ENCODE results near the gene EPB41.

DNA sequence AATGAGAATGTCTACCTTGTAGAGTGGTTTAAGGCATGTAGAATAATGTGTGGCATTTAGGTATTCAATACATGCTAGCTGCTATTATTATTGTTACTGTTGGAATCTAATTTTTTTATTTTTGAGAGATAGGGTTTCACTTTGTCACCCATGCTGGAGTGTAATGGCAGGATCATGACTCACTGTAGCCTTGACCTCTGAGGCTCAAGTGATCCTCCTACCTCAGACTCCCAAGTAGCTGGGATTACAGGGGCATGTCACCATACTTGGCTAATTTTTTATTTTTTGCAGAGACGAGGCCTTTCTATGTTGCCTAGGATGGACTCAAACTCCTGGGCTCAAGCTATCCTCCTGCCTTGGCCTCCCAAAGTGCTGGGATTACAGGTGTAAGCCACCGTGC, 61.9 kb downstream of the EPB41 start:
- TF ChIP-seq, protein P1, sequence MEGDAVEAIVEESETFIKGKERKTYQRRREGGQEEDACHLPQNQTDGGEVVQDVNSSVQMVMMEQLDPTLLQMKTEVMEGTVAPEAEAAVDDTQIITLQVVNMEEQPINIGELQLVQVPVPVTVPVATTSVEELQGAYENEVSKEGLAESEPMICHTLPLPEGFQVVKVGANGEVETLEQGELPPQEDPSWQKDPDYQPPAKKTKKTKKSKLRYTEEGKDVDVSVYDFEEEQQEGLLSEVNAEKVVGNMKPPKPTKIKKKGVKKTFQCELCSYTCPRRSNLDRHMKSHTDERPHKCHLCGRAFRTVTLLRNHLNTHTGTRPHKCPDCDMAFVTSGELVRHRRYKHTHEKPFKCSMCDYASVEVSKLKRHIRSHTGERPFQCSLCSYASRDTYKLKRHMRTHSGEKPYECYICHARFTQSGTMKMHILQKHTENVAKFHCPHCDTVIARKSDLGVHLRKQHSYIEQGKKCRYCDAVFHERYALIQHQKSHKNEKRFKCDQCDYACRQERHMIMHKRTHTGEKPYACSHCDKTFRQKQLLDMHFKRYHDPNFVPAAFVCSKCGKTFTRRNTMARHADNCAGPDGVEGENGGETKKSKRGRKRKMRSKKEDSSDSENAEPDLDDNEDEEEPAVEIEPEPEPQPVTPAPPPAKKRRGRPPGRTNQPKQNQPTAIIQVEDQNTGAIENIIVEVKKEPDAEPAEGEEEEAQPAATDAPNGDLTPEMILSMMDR (conservative IDR thresholded peaks at IDR 0.05; ENCODE audit: low read depth, low read length) = no peak
- TF ChIP-seq POLR2A (IDR thresholded peaks at IDR 0.05; ENCODE audit: low read depth, low read length) = no peak
- TF ChIP-seq MAFK (IDR thresholded peaks at IDR 0.05; ENCODE audit: low read depth, low read length) = no peak
- TF ChIP-seq RAD21 (IDR thresholded peaks at IDR 0.05; ENCODE audit: low read length) = no peak
- TF ChIP-seq NFE2L2 (IDR thresholded peaks at IDR 0.05; ENCODE audit: low read depth, low read length) = no peak
- no peak for TF ChIP-seq RCOR1 (IDR thresholded peaks at IDR 0.05; ENCODE audit: insufficient replicate concordance, low read length)
- TF ChIP-seq MXI1 (IDR thresholded peaks at IDR 0.05; ENCODE audit: borderline replicate concordance, low read depth, low read length) = no peak
- TF ChIP-seq CHD1 (IDR thresholded peaks at IDR 0.05; ENCODE audit: low read depth, low read length) = no peak
- no peak for TF ChIP-seq BHLHE40 (IDR thresholded peaks at IDR 0.05; ENCODE audit: low read depth, low read length)
- no peak for TF ChIP-seq RFX5 (IDR thresholded peaks at IDR 0.05; ENCODE audit: low read depth, low read length)
- TF ChIP-seq, protein P2, sequence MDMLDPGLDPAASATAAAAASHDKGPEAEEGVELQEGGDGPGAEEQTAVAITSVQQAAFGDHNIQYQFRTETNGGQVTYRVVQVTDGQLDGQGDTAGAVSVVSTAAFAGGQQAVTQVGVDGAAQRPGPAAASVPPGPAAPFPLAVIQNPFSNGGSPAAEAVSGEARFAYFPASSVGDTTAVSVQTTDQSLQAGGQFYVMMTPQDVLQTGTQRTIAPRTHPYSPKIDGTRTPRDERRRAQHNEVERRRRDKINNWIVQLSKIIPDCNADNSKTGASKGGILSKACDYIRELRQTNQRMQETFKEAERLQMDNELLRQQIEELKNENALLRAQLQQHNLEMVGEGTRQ (IDR thresholded peaks at IDR 0.05; ENCODE audit: low read depth, low read length) = no peak
- TF ChIP-seq CEBPB (IDR thresholded peaks at IDR 0.05; ENCODE audit: low read depth, low read length) = no peak
- TF ChIP-seq SMC3 (IDR thresholded peaks at IDR 0.05; ENCODE audit: low read depth, low read length) = no peak

Measured in IMR-90 (cell line).